ENCODE results near the gene PCF11.

The PCF11 gene

DNA sequence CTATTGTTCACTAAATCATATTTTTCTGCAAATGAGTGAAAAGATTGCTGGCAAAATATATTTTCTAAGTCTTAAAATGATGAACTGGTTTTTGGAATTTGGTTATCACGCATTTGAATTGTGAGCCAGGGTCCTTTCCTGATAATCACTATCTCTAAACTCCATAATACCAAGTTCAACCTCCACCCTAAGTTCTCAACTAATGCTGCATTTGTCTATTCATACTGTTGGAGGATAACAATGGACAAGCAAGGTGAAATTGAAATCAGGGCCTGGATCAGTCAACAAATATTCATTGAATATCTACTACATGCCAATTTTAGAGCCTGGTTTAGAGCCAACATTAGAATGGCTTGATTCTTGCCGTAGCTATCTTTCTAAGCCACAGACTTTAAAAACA, 4.7 kb upstream of the PCF11 start:
- Histone ChIP-seq H3K4me1 (ENCODE audit: control insufficient read depth, insufficient read depth, low read length) (no peaks in the 10 kb centered on the region), H3K4me3 (ENCODE audit: low read length) (no peak overlapping the region), H3K36me3 (ENCODE audit: control insufficient read depth, insufficient read depth, low read length) (no peaks in the 10 kb centered on the region), H3K27me3 (ENCODE audit: control insufficient read depth, insufficient read depth, low read length) (no peaks in the 10 kb centered on the region), H3K9me3 (ENCODE audit: control insufficient read depth, insufficient read depth, low read length) (no peaks in the 10 kb centered on the region), H3K27ac (ENCODE audit: low read length) (no peak overlapping the region)
- no peak for DNase-seq (ENCODE audit: low read depth, low spot score)
- no CpG with 5 or more reads among the region's 2 CpGs for WGBS (ENCODE audit: insufficient coverage, insufficient read length)

DNA sequence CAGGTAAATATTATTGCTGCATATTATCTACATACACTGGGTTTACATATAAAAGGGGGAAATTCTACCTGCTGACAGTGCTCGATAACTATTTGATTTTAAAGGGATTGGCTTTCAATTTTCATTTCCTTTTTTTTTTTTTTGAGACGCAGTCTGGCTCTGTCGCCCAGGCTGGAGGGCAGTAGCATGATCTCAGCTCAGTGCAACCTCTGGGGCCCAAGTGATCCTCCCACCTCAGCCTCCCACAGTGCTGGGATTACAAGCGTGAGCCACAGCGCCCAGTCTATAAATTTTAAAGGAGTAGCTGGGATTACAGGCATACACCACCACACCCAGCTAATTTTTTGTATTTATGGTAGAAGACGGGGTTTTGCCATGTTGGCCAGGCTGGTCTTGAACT, 3.2 kb upstream of the PCF11 start:
- WGBS (ENCODE audit: insufficient coverage, insufficient read length): no CpG with 5 or more reads among the region's 6 CpGs
- Histone ChIP-seq H3K36me3 (ENCODE audit: control insufficient read depth, insufficient read depth, low read length) (no peaks in the 10 kb centered on the region), H3K4me3 (ENCODE audit: low read length) (no peak overlapping the region), H3K27me3 (ENCODE audit: control insufficient read depth, insufficient read depth, low read length) (no peaks in the 10 kb centered on the region), H3K9me3 (ENCODE audit: control insufficient read depth, insufficient read depth, low read length) (no peaks in the 10 kb centered on the region), H3K4me1 (ENCODE audit: control insufficient read depth, insufficient read depth, low read length) (no peaks in the 10 kb centered on the region), H3K27ac (ENCODE audit: low read length) (no peak overlapping the region)
- no peak for DNase-seq (ENCODE audit: low read depth, low spot score)

DNA sequence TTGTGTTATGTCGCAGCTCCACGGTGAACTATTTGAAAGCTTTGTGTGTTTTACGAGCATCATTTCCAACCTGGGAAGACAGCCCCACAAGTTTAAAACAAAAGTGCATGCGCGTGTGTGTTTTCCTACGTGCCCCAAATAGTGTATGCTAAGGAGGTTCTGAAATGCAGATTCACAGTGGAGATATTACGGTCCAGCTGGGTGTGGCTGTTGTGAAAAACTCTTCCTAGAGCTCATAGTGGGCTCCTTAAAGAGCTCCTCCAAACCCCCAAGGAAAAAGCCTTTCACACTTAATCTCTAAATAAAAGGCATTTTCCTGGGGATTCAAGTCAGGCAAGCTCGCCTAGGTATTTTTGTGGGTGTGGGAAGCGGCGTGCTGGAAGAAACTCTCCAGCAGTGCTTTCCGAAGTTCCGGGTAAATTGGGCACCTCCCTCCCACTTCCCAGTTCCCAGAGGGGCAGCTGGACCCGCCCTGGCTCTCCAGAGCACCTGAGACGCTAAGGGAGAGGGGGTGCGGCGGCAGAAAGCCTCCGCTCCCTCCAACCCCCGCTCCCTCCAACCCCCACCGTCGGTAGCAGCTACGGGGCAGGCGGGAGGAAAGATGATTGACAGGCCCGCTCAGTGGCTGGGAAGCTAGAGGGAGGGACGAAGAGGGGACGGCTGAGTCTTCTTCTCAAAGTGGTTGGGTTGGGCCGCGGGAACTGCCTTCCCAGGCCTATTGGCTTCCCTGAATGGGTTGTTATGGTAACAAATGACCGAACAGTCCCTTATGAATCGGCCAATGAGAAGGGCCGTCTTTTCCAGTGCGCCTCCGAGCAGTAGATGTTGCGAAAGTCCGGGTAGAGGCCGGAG, 561 bp upstream of the PCF11 start:
- no CpG with 5 or more reads among the region's 35 CpGs for WGBS (ENCODE audit: insufficient coverage, insufficient read length)
- Histone ChIP-seq H3K4me1 (ENCODE audit: control insufficient read depth, insufficient read depth, low read length) (peaks cover 2% of the 10 kb centered on the region; the same call in 1 of the 2 replicates), H3K9me3 (ENCODE audit: control insufficient read depth, insufficient read depth, low read length) (no peaks in the 10 kb centered on the region), H3K27me3 (ENCODE audit: control insufficient read depth, insufficient read depth, low read length) (no peaks in the 10 kb centered on the region), H3K27ac (ENCODE audit: low read length) (no peak overlapping the region), H3K36me3 (ENCODE audit: control insufficient read depth, insufficient read depth, low read length) (no peaks in the 10 kb centered on the region), H3K4me3 (ENCODE audit: low read length) (peak overlapping the region; percentile 65; the same call in 1 of the 2 replicates)
- peak; percentile 99 for DNase-seq (ENCODE audit: low read depth, low spot score)

DNA sequence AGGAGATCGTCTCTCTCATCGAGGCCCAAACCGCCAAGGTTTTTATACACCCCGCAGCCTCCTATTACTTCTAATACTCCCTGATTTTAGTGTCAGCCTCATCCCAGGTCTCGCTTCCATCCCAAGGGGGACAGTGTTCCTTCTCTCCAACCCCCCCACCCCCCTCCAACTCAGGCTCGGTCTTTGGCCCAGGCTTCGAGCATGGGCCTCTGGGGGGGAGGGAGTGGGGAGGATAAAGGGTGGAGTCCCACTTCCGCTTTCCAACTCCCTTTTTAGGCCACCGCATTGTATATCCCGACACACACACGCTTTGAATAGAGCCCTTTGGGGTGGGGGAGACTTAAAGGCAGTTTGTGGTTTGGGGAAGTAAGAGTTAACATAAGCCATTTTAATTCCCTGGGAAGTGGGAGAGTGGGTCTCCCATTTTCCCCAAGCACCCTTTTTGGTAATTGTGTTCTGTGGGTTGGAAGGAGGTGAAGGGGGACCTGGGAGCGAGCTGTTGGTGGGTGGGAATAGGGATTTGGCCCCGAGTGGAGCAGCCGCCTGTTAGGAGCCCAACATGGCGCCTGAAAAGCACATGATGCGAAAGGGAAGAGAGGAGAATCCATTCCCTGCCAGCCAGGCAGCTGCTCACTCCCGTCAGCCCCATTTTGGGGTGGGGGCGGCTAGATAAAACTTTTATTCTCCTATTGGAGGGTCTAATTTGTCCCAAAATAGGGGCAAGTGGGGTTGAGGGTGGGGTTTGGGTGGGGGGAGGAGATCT, 844 bp downstream of the PCF11 start:
- Histone ChIP-seq H3K27ac (ENCODE audit: low read length) (no peak overlapping the region), H3K4me1 (ENCODE audit: control insufficient read depth, insufficient read depth, low read length) (peaks cover 2% of the 10 kb centered on the region; the same call in 1 of the 2 replicates), H3K4me3 (ENCODE audit: low read length) (peak overlapping the region; percentile 99), H3K9me3 (ENCODE audit: control insufficient read depth, insufficient read depth, low read length) (no peaks in the 10 kb centered on the region), H3K27me3 (ENCODE audit: control insufficient read depth, insufficient read depth, low read length) (no peaks in the 10 kb centered on the region), H3K36me3 (ENCODE audit: control insufficient read depth, insufficient read depth, low read length) (no peaks in the 10 kb centered on the region)
- WGBS (ENCODE audit: insufficient coverage, insufficient read length): no CpG with 5 or more reads among the region's 18 CpGs
- no peak for DNase-seq (ENCODE audit: low read depth, low spot score)

DNA sequence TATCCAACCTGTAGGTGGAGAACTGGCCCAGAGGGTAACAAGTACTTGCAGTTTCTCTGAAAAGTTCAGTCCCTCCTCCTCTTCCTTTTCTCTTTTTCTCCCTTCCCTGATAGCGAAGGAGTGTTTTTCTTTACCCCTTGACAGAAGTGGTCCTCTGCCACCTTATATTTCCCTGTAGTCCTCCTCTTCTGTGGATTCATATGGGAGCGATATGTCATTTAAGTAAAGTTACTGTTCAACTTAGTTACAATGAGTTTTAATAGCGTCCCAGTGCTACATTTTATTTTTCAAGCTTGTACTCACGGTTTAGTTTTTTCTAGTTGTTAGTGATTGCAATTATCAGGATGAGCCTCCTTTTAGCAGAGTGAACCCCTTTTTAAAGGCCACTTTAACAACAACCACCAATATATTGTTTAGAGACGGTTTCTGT, 1.4 kb downstream of the PCF11 start:
- no peaks in the 10 kb centered on the region for H3K9me3 ChIP-seq (ENCODE audit: control insufficient read depth, insufficient read depth, low read length)
- H3K4me3 ChIP-seq (ENCODE audit: low read length): peak overlapping the region; percentile 99; the same call in 1 of the 2 replicates
- no peaks in the 10 kb centered on the region for H3K36me3 ChIP-seq (ENCODE audit: control insufficient read depth, insufficient read depth, low read length)
- H3K27me3 ChIP-seq (ENCODE audit: control insufficient read depth, insufficient read depth, low read length): no peaks in the 10 kb centered on the region
- WGBS (ENCODE audit: insufficient coverage, insufficient read length): no CpG with 5 or more reads among the region's 5 CpGs
- H3K27ac ChIP-seq (ENCODE audit: low read length): no peak overlapping the region
- no peak for DNase-seq (ENCODE audit: low read depth, low spot score)
- H3K4me1 ChIP-seq (ENCODE audit: control insufficient read depth, insufficient read depth, low read length): peaks cover 2% of the 10 kb centered on the region; the same call in 1 of the 2 replicates

DNA sequence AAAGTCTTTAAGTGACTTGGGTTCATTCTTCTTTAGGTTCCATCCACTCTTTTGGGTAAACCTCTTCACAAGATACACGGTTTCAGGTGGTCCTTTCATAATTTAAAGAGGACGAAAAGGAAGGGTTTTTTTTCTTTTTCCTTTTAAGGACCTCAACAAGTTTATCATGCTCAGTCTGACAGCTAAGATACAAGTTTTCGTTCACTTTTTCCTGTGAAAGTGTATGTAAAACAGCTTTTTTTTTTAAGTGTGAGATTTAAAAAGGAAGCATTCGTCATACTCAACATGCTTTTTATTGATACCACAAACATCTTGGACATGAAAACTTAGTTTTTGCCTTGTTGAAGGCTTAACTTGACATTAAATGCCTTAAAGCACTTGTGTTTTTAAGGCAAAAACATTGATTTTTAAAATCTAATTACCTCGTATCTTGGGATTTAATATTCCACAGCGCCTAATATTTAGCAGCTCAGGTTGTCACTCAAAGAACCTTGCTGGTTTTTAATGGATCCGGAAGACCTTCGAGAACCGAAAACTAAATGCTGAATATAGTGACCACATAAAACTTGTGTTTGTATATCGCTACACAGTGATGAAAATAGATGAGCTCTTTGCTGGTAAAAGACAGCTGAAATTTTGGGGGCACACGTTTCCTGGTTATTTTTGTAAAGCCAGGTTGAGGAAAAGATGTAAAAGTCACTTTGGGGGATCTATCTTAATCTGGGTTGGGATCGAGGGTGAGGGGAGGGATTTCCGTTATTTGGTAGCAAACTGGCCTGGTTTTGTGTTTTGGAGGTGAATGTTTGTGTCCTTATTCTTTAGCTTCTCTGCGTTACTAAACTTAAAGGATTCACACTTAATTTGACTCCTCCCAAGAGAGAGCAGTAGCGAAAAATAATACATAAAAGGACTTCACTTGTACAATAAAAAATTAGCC, 2.3 kb downstream of the PCF11 start:
- no peak overlapping the region for H3K27ac ChIP-seq (ENCODE audit: low read length)
- no peaks in the 10 kb centered on the region for H3K27me3 ChIP-seq (ENCODE audit: control insufficient read depth, insufficient read depth, low read length)
- no peaks in the 10 kb centered on the region for H3K36me3 ChIP-seq (ENCODE audit: control insufficient read depth, insufficient read depth, low read length)
- H3K4me3 ChIP-seq (ENCODE audit: low read length): peak overlapping the region; percentile 32; the same call in 1 of the 2 replicates
- peaks cover 2% of the 10 kb centered on the region; the same call in 1 of the 2 replicates for H3K4me1 ChIP-seq (ENCODE audit: control insufficient read depth, insufficient read depth, low read length)
- no CpG with 5 or more reads among the region's 15 CpGs for WGBS (ENCODE audit: insufficient coverage, insufficient read length)
- DNase-seq (ENCODE audit: low read depth, low spot score): no peak
- H3K9me3 ChIP-seq (ENCODE audit: control insufficient read depth, insufficient read depth, low read length): no peaks in the 10 kb centered on the region

DNA sequence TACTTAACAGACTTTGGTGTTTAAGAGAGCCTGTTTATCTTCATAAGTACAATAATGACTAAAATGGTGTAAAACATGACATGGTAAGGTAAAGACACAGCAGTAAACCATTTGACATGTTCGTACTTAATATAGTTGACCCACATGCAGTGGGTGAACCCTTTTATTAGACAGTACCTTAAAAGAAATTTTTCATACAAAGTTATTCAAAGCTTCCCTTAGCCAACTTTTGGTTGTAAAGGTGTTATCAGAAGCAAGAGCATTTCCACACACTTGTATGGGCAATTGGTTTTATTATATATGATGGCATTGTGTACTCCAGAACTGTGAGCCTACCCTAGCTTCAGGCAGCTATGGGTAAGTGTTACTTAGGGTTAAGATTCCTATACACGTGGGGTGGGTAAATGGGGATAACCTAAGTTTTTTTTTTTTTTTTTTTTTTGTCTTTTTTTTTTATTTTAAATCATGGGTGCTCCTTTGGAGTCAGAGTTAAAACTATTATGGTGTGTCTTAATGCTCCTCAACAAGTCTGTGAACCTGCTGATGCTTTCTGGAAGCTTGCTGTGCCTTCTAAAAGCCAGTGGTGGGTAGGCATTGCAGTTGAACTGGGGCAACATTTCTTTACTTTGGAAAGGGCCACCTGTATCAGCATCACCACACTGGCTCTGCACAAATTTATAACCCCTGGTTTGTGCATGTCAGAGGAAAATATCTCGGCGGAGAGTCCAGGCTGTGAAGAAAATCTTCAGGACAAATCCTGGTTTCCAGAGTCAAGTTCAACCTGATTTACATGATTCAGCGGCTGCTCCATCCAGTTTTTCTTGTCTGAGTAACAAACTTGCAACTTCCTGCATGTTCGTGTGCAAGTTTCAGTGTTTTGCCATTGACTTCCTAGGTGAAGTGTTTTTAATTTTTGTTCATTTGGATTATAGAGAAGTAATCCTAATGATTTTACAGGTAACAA, 3.3 kb downstream of the PCF11 start:
- Histone ChIP-seq H3K36me3 (ENCODE audit: control insufficient read depth, insufficient read depth, low read length) (0 out of 2 replicates have a peak, but pooled peaks cover 2% of the 10 kb centered on the region), H3K27ac (ENCODE audit: low read length) (no peak overlapping the region), H3K27me3 (ENCODE audit: control insufficient read depth, insufficient read depth, low read length) (no peaks in the 10 kb centered on the region), H3K4me1 (ENCODE audit: control insufficient read depth, insufficient read depth, low read length) (peaks cover 2% of the 10 kb centered on the region; the same call in 1 of the 2 replicates), H3K9me3 (ENCODE audit: control insufficient read depth, insufficient read depth, low read length) (no peaks in the 10 kb centered on the region), H3K4me3 (ENCODE audit: low read length) (no peak overlapping the region)
- no CpG with 5 or more reads among the region's 6 CpGs for WGBS (ENCODE audit: insufficient coverage, insufficient read length)
- DNase-seq (ENCODE audit: low read depth, low spot score): no peak

DNA sequence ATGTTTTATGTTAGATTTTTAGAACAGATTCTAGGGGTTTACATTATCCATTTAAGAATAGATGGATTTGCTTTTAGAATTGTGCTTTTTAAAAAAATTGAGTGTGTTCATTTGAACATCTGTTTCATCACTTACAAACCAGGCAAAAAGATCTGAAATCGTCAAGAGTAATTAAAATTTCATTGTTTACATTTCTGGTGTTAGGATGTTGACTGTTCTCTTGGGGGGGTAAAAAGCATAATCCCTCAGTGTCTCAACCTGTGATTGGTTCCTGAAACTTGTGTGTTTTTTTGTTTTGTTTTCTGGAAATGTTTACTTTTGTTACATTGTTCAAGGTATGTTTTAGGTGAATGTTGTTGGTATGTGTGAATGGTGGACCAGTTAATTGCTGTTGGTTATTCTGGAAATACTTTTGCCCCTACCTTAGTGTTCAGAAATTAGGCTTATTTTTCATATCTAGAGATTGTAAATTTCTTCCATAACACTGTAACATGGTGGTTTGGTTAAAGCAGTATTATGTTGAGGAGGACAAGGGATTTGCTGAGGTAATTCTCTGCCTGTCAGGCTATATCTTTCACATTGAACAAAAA, 4.8 kb downstream of the PCF11 start:
- Histone ChIP-seq H3K9me3 (ENCODE audit: control insufficient read depth, insufficient read depth, low read length) (no peaks in the 10 kb centered on the region), H3K27me3 (ENCODE audit: control insufficient read depth, insufficient read depth, low read length) (no peaks in the 10 kb centered on the region), H3K4me1 (ENCODE audit: control insufficient read depth, insufficient read depth, low read length) (peaks cover 2% of the 10 kb centered on the region; the same call in 1 of the 2 replicates), H3K4me3 (ENCODE audit: low read length) (no peak overlapping the region), H3K36me3 (ENCODE audit: control insufficient read depth, insufficient read depth, low read length) (peaks cover 12% of the 10 kb centered on the region; the same call in 1 of the 2 replicates), H3K27ac (ENCODE audit: low read length) (no peak overlapping the region)
- no CpG with 5 or more reads among the region's 1 CpG for WGBS (ENCODE audit: insufficient coverage, insufficient read length)
- DNase-seq (ENCODE audit: low read depth, low spot score): no peak

DNA sequence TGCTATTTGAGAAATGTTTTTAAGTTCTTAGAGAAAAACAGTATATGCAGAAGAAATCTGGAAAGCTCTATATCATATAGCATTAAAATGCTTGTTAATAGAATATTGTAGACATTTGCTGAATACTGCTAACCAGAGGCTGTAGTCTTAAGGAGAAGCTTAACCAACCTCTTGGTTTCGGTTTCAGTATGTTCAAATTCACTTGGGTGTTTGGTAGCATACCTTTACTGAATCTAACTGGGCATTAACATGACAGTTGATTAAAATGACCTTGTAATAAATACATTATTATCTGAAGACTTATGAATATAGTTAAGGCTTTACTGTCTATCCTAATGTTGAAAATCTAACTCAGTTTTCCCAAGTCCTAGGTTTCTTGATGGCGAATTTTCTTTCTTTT, 5.4 kb downstream of the PCF11 start:
- Histone ChIP-seq H3K27me3 (ENCODE audit: control insufficient read depth, insufficient read depth, low read length) (no peaks in the 10 kb centered on the region), H3K4me1 (ENCODE audit: control insufficient read depth, insufficient read depth, low read length) (peaks cover 2% of the 10 kb centered on the region; the same call in 1 of the 2 replicates), H3K9me3 (ENCODE audit: control insufficient read depth, insufficient read depth, low read length) (no peaks in the 10 kb centered on the region), H3K27ac (ENCODE audit: low read length) (no peak overlapping the region), H3K4me3 (ENCODE audit: low read length) (no peak overlapping the region), H3K36me3 (ENCODE audit: control insufficient read depth, insufficient read depth, low read length) (peaks cover 13% of the 10 kb centered on the region; the same call in 1 of the 2 replicates)
- no peak for DNase-seq (ENCODE audit: low read depth, low spot score)
- WGBS (ENCODE audit: insufficient coverage, insufficient read length): no CpG with 5 or more reads among the region's 2 CpGs
